ENCODE data around the gene KIRREL3.

The KIRREL3 gene

GRCh38 chr11:126479178-126479930, 521.2 kb downstream of the KIRREL3 start:
- DNase-seq: no peak

- DNase-seq: no peak
Observed at GRCh38 chr11:126478466-126478865, 522.1 kb downstream of the KIRREL3 start.

- no peak for DNase-seq
Observed at GRCh38 chr11:126477535-126478305, 522.9 kb downstream of the KIRREL3 start.

DNA sequence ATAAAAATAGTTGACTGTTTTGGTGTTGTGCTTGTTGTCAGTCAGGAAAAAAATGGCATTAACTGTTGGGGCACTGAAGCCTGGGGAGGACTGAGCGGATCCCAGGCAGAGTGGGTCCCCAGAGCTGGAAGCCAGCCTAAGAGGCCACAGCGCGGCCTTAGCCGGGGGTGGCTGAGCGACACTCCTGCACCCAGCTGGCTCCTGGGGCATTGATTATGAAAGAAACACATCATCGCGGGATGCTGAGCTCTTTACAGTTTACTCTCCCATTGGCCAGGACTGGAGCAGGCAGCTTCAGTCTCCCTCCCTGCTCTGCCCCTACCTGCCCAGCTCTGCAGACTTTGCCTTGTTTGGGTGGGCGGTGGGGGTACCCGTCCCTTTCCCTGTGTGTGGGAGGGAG, 523.6 kb downstream of the KIRREL3 start:
- no peak for DNase-seq

GRCh38 chr11:126476266-126476924, 524.2 kb downstream of the KIRREL3 start:
- no peak for DNase-seq

DNA sequence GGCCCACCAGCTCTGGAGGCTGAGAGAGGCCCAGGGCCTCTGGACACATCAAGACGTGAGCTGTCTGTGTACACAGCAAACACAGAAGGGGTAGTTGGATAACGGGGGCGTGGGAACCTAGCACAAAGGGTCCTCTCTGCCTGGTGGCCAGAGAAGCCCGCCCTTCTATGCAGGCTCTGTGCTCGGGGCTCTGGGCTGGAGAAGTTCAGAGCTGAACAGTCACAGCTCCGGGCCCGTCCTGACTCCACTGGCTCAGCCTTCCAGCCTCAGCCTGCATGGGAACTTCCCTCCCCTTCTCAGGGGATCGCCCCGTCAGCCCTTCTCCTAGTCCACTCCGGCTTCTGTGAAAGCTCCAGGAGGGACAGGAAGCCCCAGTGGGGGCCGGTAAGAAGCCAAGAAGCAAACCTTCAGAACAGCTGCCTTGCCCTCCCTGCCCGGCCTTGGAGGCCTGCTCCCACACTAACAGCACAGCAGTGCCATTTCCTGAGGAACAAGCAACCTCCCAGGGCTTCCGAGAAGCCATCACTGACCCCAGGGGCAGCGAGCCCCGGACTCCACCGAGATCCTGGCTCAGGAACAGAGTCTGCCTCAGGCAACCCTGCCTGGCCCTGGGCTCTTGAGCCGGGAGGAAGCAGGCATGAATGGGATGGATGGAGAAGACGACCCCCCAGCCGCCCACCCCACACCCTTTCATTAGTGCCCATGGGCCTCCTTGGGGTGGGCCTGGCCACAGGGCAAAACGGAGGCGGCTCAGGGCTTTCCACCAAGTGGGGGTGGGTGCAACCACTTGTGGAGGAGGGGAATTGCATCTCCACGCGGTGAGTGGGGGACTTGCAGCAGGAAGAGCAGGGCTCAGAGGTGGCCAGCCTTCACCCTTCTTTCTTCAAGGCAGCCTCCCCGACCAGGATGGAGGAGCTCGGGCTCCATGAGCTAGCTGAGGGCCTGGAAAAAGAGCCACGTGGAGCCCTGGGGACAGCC, 525.3 kb downstream of the KIRREL3 start:
- DNase-seq: no peak

DNA sequence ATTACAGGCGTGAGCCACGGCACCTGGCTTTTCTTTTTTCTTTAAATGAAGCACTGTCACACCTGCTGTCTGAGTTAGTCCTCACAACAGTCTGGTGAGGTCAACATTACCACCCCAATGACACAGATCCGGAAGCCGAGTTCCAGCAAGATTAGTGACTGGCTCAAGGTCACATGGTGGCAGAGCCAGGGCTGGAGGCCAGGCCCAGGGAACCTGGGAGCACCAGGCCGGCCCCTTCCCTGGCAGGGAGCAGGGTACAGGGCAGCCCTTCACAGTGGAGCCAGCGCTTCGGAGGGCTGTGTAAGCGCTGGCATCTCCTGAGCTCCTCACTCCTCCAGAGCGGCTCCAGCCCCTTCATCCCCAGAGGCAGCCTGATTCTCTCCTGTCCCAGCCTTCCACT, 526.4 kb downstream of the KIRREL3 start:
- DNase-seq: no peak

DNA sequence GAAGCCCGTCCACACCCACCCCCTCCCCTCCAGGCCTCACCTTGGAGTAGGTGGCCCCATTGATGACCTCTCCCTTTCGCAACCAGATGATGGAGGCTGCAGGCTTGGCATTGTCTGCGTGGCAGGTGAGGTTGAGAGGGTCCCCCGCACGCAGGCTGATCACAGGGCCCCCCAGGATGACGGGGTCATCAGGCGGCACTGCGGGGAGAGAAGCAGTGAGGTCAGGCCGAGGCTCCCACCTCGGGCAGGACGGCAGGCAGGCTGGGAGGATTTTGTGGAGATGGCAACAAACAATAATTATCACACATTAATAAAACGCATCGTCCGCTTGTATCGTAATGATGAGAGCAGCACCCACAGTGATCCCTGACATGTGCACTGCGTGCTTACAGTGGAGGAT, 527.3 kb downstream of the KIRREL3 start:
- no peak for DNase-seq

DNA sequence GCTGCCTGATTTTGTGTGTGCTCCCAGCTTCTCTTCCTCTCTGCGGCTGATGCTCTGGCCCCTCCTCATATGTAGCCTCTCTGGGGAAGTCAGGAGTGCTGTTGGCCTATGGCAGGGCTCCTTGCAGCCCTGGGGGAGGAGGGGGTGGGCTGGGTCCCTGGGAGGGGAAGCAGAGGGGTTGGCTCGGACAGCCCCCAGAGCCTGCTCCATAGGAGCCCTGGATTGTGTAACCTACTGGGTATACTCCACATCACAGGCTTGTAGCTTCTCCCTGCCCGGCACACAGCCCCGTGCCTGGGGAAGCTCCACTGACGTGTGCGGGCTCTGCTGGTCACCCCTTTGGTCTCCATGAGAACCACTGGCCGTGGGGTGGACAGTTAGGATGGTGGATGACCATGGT, 531.3 kb downstream of the KIRREL3 start:
- DNase-seq: no peak

- no peak for DNase-seq
Observed at GRCh38 chr11:126468102-126468521, 532.5 kb downstream of the KIRREL3 start.

- no peak for DNase-seq
Observed at GRCh38 chr11:126467471-126467870, 533.1 kb downstream of the KIRREL3 start.

- no peak for DNase-seq
Observed at GRCh38 chr11:126467046-126467370, 533.6 kb downstream of the KIRREL3 start.

DNA sequence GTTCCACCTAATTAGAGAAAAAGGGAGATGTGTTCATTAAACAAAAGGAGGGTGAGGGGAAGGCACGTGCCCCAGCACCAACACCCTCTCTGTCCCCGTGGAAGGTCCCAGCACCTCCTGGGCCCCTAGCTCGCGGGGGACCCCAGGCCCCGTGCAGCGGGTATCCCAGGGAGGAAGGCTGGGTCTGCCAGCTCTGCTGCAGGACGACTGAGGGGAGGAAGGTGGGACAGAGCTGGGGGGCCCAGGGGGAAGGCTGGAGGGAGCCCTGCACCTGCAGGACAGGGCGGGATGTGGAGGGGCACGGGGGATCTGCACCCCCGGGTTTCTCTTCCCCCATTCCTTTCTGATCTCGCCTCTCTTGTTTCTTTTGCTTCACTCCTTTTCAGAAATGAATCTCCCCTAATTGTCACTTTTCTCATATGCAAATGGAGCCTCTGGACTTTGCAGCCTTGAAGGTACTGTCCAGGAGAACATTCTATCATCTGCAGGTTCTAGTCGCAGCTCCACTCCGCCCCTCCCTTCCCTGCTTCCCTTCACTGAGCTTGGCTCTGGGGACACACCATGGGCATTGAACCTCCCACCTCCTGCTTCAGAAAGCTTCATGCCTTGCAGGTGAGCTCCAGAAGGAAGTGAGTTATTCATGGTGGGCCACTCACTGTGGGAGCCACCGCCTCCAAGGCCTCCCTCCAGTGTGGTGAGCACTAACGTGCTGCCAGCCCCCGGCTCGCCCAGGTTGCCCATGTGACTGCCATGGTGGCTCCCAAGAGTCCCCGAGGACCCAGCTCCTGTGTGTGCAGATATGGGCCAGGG, 534.1 kb downstream of the KIRREL3 start:
- no peak for DNase-seq

DNA sequence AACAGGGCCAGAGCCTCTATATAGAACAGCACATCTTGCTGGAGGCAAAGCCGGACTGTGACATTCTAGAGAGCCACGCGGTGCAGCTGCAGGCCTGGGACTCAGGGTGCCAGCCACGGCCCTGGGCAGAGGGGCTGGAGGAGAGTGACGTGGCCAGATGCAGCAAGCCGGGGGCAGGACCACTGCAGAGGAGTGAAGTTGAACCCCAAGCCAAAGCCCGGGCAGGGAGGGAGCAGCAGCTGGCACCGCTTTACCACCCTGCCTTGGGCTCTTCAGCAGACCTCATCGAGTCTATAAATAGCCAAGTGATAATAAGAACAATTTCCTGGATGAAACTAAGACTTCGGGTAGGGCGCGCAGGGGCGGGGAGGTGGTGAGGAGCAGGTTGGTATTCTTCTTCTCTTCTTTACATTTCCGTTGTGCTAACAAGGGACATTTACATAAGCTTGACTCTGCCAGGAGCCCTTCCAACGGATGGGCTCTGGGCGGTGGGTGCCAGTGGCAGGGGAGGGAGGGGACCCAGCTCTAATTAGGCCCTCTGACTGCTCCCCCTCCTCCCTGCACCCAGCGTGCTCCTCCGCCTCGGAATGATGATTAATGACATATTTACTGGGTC, 534.9 kb downstream of the KIRREL3 start:
- no peak for DNase-seq

DNA sequence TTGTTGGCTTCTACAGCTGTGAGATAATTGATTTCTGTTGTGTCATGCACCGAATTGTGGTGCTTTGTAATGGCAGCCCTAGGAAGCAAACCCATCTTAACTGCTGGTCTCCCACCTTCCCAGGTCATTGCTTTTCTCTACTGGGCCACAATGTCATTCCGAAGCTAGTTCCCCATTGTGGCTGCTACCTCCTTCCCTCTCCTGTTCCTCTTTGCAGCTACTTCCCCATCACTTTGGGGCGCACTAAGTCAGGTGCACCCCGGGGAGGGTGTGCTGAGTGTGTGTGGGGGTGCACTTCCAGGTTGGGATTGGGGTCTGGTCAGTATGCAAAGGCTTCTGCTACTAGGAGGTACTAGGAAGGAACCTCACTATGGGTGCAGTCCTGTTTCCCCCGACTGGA, 535.8 kb downstream of the KIRREL3 start:
- no peak for DNase-seq

GRCh38 chr11:126462422-126462821, 538.1 kb downstream of the KIRREL3 start:
- no peak for DNase-seq

GRCh38 chr11:126461996-126462395, 538.6 kb downstream of the KIRREL3 start:
- DNase-seq: no peak

GRCh38 chr11:126461096-126461440, 539.5 kb downstream of the KIRREL3 start:
- no peak for DNase-seq

DNA sequence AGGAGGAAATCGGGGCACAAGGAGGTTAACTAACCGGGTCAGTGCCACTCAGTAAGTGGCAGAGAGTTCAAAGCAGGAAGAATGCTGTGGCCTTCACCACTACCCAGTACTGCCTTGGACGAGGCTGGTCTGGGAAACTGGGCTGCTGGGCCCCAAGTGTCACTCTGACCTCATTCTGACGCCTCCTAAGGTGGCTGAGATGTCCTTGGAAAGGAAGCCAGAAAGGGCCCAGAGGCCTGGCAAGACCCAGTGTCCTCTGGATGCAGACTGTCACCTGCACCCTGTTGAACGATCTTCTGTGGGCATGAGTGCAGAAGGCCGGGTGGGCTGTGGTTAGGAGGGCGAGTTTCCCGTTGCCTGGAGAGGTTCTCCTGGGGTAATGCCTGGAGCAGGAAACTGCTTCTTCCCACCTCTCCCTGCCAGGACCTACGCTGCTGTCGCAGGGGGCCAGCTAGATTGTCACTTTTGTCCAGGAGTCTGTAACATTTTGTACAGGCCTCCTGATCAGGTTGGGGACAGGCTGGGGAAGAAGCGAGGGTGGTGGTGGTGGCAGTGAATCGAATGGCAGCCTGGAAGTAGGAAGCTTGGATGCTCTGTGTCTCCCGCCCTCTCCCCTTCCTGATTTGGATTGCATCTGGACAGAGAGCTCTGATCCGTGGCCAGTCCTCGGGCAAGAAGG, 540.0 kb downstream of the KIRREL3 start:
- no peak for DNase-seq

GRCh38 chr11:126459691-126460281, 540.8 kb downstream of the KIRREL3 start:
- no peak for DNase-seq

Data from effector CD4-positive, alpha-beta T cell (primary cell).